PFSK-1 (cell line): ENCODE data around the gene SLC39A8.

Experiments
- FOXP2 ChIP-seq: optimal IDR thresholded peaks from 2 replicates; pipeline ENCODE3; 2011; ENCODE audit warnings: borderline replicate concordance, control low read depth, inconsistent platforms; ENCODE audit not compliant: insufficient read depth; ENCODE audit errors: extremely low read length, extremely low read depth
- POLR2AphosphoS5 ChIP-seq: IDR thresholded peaks from 2 replicates; pipeline ENCODE4 v1.6.1; 2012; ENCODE audit warnings: low read depth, mild to moderate bottlenecking, control low read depth, low read length, moderate library complexity
- SIN3A ChIP-seq: IDR thresholded peaks from 2 replicates; pipeline ENCODE4 v1.6.1; 2012; ENCODE audit warnings: mild to moderate bottlenecking, low read length, moderate library complexity, borderline replicate concordance; ENCODE audit not compliant: insufficient read depth
- TAF1 ChIP-seq: IDR thresholded peaks from 2 replicates; pipeline ENCODE4 v1.6.1; 2012; ENCODE audit warnings: low read length, control low read depth, borderline replicate concordance; ENCODE audit not compliant: insufficient read depth
- TF ChIP-seq, protein P1 (sequence below), 2 experiments: IDR thresholded peaks; 2 replicates each; pipeline versions ENCODE4 v1.6.1 to v1.8.0; 2011 to 2012; ENCODE audit warnings: low read depth in 2 of 2, low read length in 2 of 2, control low read depth in 1 of 2, inconsistent platforms in 1 of 2, mild to moderate bottlenecking in 1 of 2, moderate library complexity in 1 of 2; ENCODE audit not compliant: insufficient read depth in 1 of 2

DNA sequence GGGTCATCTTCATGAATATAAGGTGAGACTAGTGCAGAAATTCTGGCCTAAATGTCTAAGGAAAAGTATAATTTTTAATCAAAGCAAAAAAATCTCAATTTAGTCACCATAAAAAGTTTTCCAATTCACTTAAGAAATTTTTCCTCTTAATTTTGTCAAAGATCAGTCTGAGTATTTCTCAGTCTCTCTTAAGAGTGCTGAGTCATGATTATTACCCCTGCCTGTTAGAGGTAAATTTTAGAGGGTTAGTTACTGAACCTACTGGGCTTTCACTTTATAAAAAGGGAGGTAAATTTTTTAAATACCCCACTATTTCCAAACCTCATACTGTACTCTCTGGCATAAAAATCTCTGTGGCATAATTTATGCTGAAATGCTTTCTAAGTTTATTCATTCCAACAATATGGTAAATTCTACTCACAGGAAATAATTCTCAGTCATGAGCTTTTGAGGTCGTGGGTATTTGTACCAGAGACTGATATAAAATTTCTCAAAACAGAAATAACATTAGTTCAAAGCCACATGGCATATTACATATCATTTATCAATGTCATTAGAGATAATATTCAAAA lies 122.4 kb downstream of the SLC39A8 start:
- TF ChIP-seq POLR2AphosphoS5 (no peak), SIN3A (no peak), TAF1 (no peak), FOXP2 (no peak)
- TF ChIP-seq, protein P1, sequence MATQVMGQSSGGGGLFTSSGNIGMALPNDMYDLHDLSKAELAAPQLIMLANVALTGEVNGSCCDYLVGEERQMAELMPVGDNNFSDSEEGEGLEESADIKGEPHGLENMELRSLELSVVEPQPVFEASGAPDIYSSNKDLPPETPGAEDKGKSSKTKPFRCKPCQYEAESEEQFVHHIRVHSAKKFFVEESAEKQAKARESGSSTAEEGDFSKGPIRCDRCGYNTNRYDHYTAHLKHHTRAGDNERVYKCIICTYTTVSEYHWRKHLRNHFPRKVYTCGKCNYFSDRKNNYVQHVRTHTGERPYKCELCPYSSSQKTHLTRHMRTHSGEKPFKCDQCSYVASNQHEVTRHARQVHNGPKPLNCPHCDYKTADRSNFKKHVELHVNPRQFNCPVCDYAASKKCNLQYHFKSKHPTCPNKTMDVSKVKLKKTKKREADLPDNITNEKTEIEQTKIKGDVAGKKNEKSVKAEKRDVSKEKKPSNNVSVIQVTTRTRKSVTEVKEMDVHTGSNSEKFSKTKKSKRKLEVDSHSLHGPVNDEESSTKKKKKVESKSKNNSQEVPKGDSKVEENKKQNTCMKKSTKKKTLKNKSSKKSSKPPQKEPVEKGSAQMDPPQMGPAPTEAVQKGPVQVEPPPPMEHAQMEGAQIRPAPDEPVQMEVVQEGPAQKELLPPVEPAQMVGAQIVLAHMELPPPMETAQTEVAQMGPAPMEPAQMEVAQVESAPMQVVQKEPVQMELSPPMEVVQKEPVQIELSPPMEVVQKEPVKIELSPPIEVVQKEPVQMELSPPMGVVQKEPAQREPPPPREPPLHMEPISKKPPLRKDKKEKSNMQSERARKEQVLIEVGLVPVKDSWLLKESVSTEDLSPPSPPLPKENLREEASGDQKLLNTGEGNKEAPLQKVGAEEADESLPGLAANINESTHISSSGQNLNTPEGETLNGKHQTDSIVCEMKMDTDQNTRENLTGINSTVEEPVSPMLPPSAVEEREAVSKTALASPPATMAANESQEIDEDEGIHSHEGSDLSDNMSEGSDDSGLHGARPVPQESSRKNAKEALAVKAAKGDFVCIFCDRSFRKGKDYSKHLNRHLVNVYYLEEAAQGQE (IDR thresholded peaks at IDR 0.05; ENCODE audit: insufficient read depth in 1 of 2, low read depth in 2 of 2, low read length in 2 of 2) = no peak
